ENCODE data around the gene MIXL1.
"Not testable (repeated sequence)": the region's sequence is repeated elsewhere in the genome, so short reads cannot be mapped to it uniquely, and the experiment has no call there.

The MIXL1 gene

GRCh38 chr1:226233293-226233692 is 9.8 kb downstream of the MIXL1 start:
- Histone ChIP-seq H3K4me1 (ENCODE audit: insufficient read depth, low read length) (no peaks in the 10 kb centered on the region), H3K36me3 (ENCODE audit: insufficient read depth, low read length) (peaks cover 4% of the 10 kb centered on the region; the same call in 1 of the 2 replicates), H3K9me3 (ENCODE audit: control insufficient read depth, insufficient read depth, low read length) (no peaks in the 10 kb centered on the region), H3K9ac (ENCODE audit: low read depth, low read length) (no peak overlapping the region)

GRCh38 chr1:226233806-226234205 is 10.3 kb downstream of the MIXL1 start:
- H3K4me1 ChIP-seq (ENCODE audit: insufficient read depth, low read length), result no peaks in the 10 kb centered on the region
- H3K9me3 ChIP-seq (ENCODE audit: control insufficient read depth, insufficient read depth, low read length), result no peaks in the 10 kb centered on the region
- H3K36me3 ChIP-seq (ENCODE audit: insufficient read depth, low read length), result peaks cover 6% of the 10 kb centered on the region; the same call in 1 of the 2 replicates
- H3K9ac ChIP-seq (ENCODE audit: low read depth, low read length), result no peak overlapping the region

DNA sequence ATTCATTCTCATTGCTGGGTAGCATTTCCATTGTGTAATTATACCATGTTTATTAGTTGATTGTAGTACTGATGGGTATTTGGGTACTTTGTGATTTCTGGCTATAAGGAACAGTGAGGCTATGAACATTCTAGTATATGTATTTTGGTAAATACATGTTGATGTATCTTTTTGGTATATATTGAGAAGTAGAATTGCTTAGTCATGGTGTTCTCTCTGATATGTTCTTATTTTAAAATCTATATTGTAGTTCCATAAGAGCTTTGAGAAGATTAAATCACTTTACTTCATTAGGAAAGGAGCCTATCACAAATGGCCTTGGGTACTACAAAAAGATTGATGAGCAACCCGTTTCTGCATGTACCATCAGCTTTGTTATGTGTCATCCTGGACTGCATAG is 13.4 kb downstream of the MIXL1 start:
- Histone ChIP-seq H3K9ac (ENCODE audit: low read depth, low read length) (no peak overlapping the region), H3K36me3 (ENCODE audit: insufficient read depth, low read length) (peaks cover 6% of the 10 kb centered on the region; the same call in 1 of the 2 replicates), H3K9me3 (ENCODE audit: control insufficient read depth, insufficient read depth, low read length) (no peaks in the 10 kb centered on the region), H3K4me1 (ENCODE audit: insufficient read depth, low read length) (no peaks in the 10 kb centered on the region)

- H3K36me3 ChIP-seq (ENCODE audit: insufficient read depth, low read length), result peaks cover 6% of the 10 kb centered on the region; the same call in 1 of the 2 replicates
- no peaks in the 10 kb centered on the region for H3K9me3 ChIP-seq (ENCODE audit: control insufficient read depth, insufficient read depth, low read length)
- no peak overlapping the region for H3K9ac ChIP-seq (ENCODE audit: low read depth, low read length)
- no peaks in the 10 kb centered on the region for H3K4me1 ChIP-seq (ENCODE audit: insufficient read depth, low read length)
Measured at GRCh38 chr1:226239421-226239820, 16.0 kb downstream of the MIXL1 start.

- no peaks in the 10 kb centered on the region for H3K4me1 ChIP-seq (ENCODE audit: insufficient read depth, low read length)
- H3K36me3 ChIP-seq (ENCODE audit: insufficient read depth, low read length), result no peaks in the 10 kb centered on the region
- no peak overlapping the region for H3K9ac ChIP-seq (ENCODE audit: low read depth, low read length)
- H3K9me3 ChIP-seq (ENCODE audit: control insufficient read depth, insufficient read depth, low read length), result no peaks in the 10 kb centered on the region
Measured at GRCh38 chr1:226248091-226248490, 24.6 kb downstream of the MIXL1 start.

DNA sequence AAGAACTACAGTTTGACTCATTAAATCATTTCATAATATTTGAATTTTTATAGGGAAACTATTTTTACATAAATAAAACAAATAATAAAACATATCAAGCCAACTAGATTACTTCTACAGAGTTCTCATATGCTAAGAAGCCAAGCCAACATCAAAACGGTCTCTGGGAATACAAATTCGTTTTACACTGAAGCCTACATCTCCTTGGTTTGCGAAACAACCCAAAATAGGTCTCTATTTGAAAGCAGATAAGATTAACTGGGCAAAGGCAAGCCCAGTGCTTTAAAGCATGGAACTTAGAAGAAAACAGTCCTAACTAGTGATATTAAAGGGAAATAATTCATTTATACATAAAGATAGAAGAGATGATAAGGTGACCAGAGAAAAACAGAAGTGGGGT is 25.3 kb downstream of the MIXL1 start:
- Histone ChIP-seq H3K4me1 (ENCODE audit: insufficient read depth, low read length) (no peaks in the 10 kb centered on the region), H3K36me3 (ENCODE audit: insufficient read depth, low read length) (peaks cover 1% of the 10 kb centered on the region; the same call in 1 of the 2 replicates), H3K9ac (ENCODE audit: low read depth, low read length) (no peak overlapping the region), H3K9me3 (ENCODE audit: control insufficient read depth, insufficient read depth, low read length) (no peaks in the 10 kb centered on the region)

DNA sequence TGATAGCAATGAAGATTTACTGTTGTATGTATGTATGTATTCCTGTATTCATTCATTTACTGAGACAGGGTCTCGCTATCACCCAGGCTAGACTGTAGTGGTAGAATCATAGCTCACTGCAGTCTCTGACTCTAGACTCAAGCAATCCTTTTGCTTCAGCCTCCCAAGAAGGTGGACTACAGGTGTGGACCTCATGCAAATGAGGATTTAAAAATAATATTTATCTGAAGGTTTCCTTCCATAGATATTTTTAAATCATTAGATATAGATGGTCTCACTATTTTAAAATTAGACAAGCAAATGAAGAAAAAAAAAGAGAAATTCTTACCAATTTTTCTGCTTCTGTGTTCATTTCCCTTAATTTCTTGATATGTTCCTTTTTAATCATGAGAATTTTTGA is 27.0 kb downstream of the MIXL1 start:
- no peak overlapping the region for H3K9ac ChIP-seq (ENCODE audit: low read depth, low read length)
- H3K4me1 ChIP-seq (ENCODE audit: insufficient read depth, low read length), result no peaks in the 10 kb centered on the region
- H3K9me3 ChIP-seq (ENCODE audit: control insufficient read depth, insufficient read depth, low read length), result no peaks in the 10 kb centered on the region
- H3K36me3 ChIP-seq (ENCODE audit: insufficient read depth, low read length), result peaks cover 4% of the 10 kb centered on the region; the same call in 1 of the 2 replicates

GRCh38 chr1:226252841-226253240 is 29.4 kb downstream of the MIXL1 start:
- H3K36me3 ChIP-seq (ENCODE audit: insufficient read depth, low read length); H3K9me3 ChIP-seq (ENCODE audit: control insufficient read depth, insufficient read depth, low read length); H3K9ac ChIP-seq (ENCODE audit: low read depth, low read length); H3K4me1 ChIP-seq (ENCODE audit: insufficient read depth, low read length): not testable (repeated sequence)

DNA sequence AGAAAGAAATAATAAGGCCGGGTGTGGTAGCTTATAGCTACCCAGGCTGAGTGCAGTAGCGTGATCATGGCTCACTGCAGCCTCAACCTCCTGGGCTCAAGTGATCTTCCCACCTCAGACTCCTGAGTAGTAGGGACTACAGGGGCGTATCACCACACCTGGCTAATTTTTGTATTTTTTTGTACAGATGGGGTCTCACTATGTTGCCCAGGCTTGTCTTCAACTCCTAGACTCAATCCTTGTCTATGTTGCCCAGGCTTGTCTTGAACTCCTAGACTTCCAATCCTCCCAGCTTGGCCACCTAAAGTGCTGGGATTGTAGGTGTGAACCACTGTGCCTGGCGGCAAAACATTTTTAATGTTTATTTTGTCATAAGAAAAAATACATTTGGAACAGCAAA is 30.5 kb downstream of the MIXL1 start:
- H3K4me1 ChIP-seq (ENCODE audit: insufficient read depth, low read length), result no peaks in the 10 kb centered on the region
- peaks cover 4% of the 10 kb centered on the region for H3K36me3 ChIP-seq (ENCODE audit: insufficient read depth, low read length)
- H3K9ac ChIP-seq (ENCODE audit: low read depth, low read length), result no peak overlapping the region
- H3K9me3 ChIP-seq (ENCODE audit: control insufficient read depth, insufficient read depth, low read length), result no peaks in the 10 kb centered on the region

DNA sequence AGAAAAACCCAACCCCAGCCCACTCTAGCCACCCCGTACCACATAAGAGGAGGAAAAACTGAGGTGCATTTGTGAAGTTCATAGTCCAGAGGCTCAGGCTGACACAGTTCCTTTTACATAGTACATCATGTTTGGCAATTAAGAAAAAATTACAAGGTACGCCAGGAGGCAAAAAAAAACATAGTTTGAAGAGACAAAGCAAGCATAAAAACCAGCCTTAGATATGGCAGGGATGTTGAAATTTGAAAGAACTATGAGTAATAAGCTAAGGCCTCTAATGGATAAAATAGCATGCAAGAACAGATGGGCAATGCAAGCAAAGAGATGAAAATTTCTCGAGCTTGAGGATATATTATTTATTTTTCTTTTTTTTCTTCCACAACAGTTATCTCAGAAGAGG is 31.9 kb downstream of the MIXL1 start:
- no peaks in the 10 kb centered on the region for H3K4me1 ChIP-seq (ENCODE audit: insufficient read depth, low read length)
- no peak overlapping the region for H3K9ac ChIP-seq (ENCODE audit: low read depth, low read length)
- peaks cover 4% of the 10 kb centered on the region for H3K36me3 ChIP-seq (ENCODE audit: insufficient read depth, low read length)
- H3K9me3 ChIP-seq (ENCODE audit: control insufficient read depth, insufficient read depth, low read length), result no peaks in the 10 kb centered on the region

GRCh38 chr1:226261818-226262217 is 38.4 kb downstream of the MIXL1 start:
- H3K36me3 ChIP-seq (ENCODE audit: insufficient read depth, low read length), result no peaks in the 10 kb centered on the region; the same call in 1 of the 2 replicates
- H3K9ac ChIP-seq (ENCODE audit: low read depth, low read length), result no peak overlapping the region

GRCh38 chr1:226268421-226269124 is 45.1 kb downstream of the MIXL1 start:
- H3K4me1 ChIP-seq (ENCODE audit: insufficient read depth, low read length), result no peaks in the 10 kb centered on the region
- no peak overlapping the region for H3K9ac ChIP-seq (ENCODE audit: low read depth, low read length)
- H3K36me3 ChIP-seq (ENCODE audit: insufficient read depth, low read length), result no peaks in the 10 kb centered on the region
- no peaks in the 10 kb centered on the region for H3K9me3 ChIP-seq (ENCODE audit: control insufficient read depth, insufficient read depth, low read length)

More at GRCh38 chr1:226261818-226262217, 38.4 kb downstream of the MIXL1 start:
- 0 out of 2 replicates have a peak, but pooled peaks cover 6% of the 10 kb centered on the region for H3K9me3 ChIP-seq (ENCODE audit: control insufficient read depth, insufficient read depth, low read length)
- no peaks in the 10 kb centered on the region for H3K4me1 ChIP-seq (ENCODE audit: insufficient read depth, low read length)

GRCh38 chr1:226272233-226272902 is 48.9 kb downstream of the MIXL1 start:
- H3K9me3 ChIP-seq (ENCODE audit: control insufficient read depth, insufficient read depth, low read length); H3K36me3 ChIP-seq (ENCODE audit: insufficient read depth, low read length); H3K4me1 ChIP-seq (ENCODE audit: insufficient read depth, low read length); H3K9ac ChIP-seq (ENCODE audit: low read depth, low read length): not testable (repeated sequence)

DNA sequence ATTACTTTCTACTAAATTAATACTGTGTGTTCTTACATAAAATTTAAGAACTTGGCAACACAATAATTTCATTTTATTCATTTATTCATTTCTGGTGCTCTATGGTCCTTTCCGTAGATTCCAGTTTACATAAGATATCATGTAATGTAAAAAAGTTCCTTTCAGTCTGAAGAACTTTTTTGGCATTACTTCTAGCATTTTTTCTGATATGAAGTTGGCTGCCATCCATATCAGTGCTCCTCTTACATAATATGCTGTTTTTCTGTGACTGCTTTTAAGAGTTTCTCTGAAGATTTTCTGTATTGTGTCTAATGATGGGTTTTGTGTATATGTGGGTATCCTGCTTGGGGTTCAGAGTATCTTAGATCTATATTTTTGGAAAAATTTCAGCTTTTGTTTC is 50.7 kb downstream of the MIXL1 start:
- H3K4me1 ChIP-seq (ENCODE audit: insufficient read depth, low read length), result no peaks in the 10 kb centered on the region
- H3K9me3 ChIP-seq (ENCODE audit: control insufficient read depth, insufficient read depth, low read length), result no peaks in the 10 kb centered on the region
- no peak overlapping the region for H3K9ac ChIP-seq (ENCODE audit: low read depth, low read length)
- peaks cover 5% of the 10 kb centered on the region; the same call in 1 of the 2 replicates for H3K36me3 ChIP-seq (ENCODE audit: insufficient read depth, low read length)

DNA sequence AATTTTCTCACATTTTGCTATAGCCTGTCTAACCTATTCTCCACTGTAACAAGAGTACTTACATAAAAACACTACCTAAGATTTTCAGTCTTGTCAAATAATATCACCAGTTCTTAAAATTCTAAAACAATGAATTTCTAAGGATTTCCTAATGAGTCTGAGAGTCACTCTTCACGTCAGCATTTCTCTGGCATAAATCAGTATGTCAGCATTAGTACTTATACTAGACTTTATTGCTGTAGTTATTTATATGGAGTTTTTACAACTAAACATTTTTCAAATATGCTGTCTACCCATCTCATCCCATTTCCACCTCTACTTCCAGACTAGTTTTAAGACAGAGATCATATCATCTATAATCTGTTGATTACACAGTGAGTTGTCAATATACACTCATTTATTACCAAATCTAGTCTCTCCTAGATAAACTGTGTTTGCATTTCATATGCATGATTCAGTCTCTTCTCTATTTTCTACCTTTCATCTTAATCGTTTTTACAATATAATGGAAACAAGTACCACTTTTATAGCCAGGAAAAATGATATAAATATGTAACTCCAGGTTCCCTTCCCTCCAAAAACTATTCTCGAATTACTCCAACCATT is 52.7 kb downstream of the MIXL1 start:
- H3K9me3 ChIP-seq (ENCODE audit: control insufficient read depth, insufficient read depth, low read length), result no peaks in the 10 kb centered on the region
- no peaks in the 10 kb centered on the region for H3K4me1 ChIP-seq (ENCODE audit: insufficient read depth, low read length)
- no peak overlapping the region for H3K9ac ChIP-seq (ENCODE audit: low read depth, low read length)
- peaks cover 5% of the 10 kb centered on the region; the same call in 1 of the 2 replicates for H3K36me3 ChIP-seq (ENCODE audit: insufficient read depth, low read length)
